OCI-LY7 (cell line): Measurements from ENCODE around the gene EHBP1.

ENCODE experiments used
- CTCF ChIP-seq: fragments of 200-600 bp; sonication (generic); conservative IDR thresholded peaks from 2 replicates; pipeline ENCODE4 v1.5.1; 2014; ENCODE audit warnings: mild to moderate bottlenecking, antibody characterized with exemption, low read length, moderate library complexity, mixed read lengths
- EZH2phosphoT487 ChIP-seq: fragments of 200-600 bp; sonication (generic); IDR thresholded peaks from 2 replicates; pipeline ENCODE4 v1.6.1; 2018; ENCODE audit warnings: low read depth, borderline replicate concordance, mild to moderate bottlenecking, mixed run types, antibody characterized with exemption, low read length, moderate library complexity, mixed read lengths

DNA sequence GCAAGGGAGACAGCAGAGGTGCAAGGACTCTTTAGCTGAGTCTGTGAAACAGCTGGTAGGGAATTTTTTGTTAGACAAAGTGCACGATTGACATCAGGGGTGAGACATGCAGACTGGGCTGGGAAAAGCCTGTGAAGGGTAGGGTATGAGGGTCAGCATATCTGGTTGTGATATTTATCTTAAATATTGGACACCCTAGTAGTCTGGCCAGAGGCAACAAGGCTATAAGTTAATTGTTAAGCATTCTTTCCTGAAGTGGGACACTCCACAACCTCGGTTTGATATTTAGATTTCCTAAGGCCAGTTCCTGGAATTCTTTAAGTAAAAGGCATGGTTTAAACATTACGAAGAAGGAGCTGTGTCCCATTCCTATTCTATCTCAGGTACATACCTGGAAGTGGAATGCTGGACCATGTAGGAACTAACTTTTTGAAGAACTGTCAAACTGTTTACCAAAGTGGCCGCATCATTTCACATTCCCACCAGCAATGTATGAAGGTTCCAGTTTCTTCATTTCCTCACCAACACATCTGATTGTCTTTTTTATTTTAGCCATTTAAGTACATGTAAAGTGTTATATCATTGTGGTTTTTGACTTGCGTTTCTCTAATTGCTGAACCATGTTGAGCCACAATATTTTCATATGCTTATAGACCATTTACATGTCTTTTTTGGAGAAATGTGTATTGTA is 22.5 kb downstream of the EHBP1 start:
- TF ChIP-seq CTCF (no peak), EZH2phosphoT487 (no peak)
